Vagina (tissue), 2 donors: ENCODE measurements around the gene UBE2I. TPM values are rescaled to one million over a fixed set of nuclear protein-coding genes. Genes with fewer than 3 reads are reported as not detected.
"Not testable (repeated sequence)": the region's sequence is repeated elsewhere in the genome, so short reads cannot be mapped to it uniquely, and the experiment has no call there.

Source experiments
- DNase-seq, 2 donors: peaks; one replicate each; pipeline ENCODE4 v3.0.0-alpha.2; 2017; ENCODE audit errors: extremely low spot score in 2 of 2
- H3K27ac ChIP-seq: fragments of 200-600 bp; sonication (generic); one replicate; pipeline ENCODE4 v1.5.1; 2019
- H3K27me3 ChIP-seq: fragments of 200-600 bp; sonication (generic); one replicate; pipeline ENCODE4 v1.5.1; 2019
- H3K36me3 ChIP-seq, 2 donors: fragments of 200-600 bp; sonication (generic); one replicate each; pipeline ENCODE4 v1.5.1; 2017 to 2019
- H3K4me1 ChIP-seq: fragments of 200-600 bp; sonication (generic); one replicate; pipeline ENCODE4 v1.5.1; 2019
- H3K4me3 ChIP-seq, 2 donors: fragments of 200-600 bp; sonication (generic); 1 replicate in 1 of 2; 2 replicates in 1 of 2; pipeline ENCODE4 v1.5.1; 2016 to 2019
- H3K9me3 ChIP-seq: fragments of 200-600 bp; sonication (generic); one replicate; pipeline ENCODE4 v1.5.1; 2019
- POLR2A ChIP-seq, 2 donors: fragments of 450-650 bp; IDR thresholded peaks; one replicate each; pipeline ENCODE4 v1.6.1; 2017; ENCODE audit warnings: antibody characterized with exemption in 2 of 2, mild to moderate bottlenecking in 2 of 2, moderate library complexity in 2 of 2
- POLR2AphosphoS5 ChIP-seq, 2 donors: sonication (generic); formaldehyde crosslinking; IDR thresholded peaks; one replicate each; pipeline ENCODE4 v1.9.0; 2017; ENCODE audit warnings: antibody characterized with exemption in 2 of 2, mild to moderate bottlenecking in 2 of 2, low read depth in 1 of 2; ENCODE audit not compliant: insufficient read depth in 1 of 2
- intact Hi-C: fragments of 100-400 bp; cut with DNase I; formaldehyde crosslinking; loops from one replicate; pipeline ENCODE4 v1.15.1; 2023
- total RNA-seq: library from RNA; depleted of rRNA; stranded (reverse); fragments of >200 nt; gene quantifications from one replicate; pipeline ENCODE4 v1.2.3, GENCODE V29; 2016
- TF ChIP-seq, protein P1 (sequence below), 3 experiments: fragments of 450-650 bp in 2 of 3; fragments of 200-600 bp in 1 of 3; sonication (generic) in 1 of 3; IDR thresholded peaks; one replicate each; pipeline ENCODE4 v1.5.1; 2017 to 2019; ENCODE audit warnings: antibody characterized with exemption in 3 of 3, mild to moderate bottlenecking in 2 of 3, moderate library complexity in 2 of 3

Gene UBE2I
- total RNA-seq, 1 donor from 2014 or later = 51.3 TPM

DNA sequence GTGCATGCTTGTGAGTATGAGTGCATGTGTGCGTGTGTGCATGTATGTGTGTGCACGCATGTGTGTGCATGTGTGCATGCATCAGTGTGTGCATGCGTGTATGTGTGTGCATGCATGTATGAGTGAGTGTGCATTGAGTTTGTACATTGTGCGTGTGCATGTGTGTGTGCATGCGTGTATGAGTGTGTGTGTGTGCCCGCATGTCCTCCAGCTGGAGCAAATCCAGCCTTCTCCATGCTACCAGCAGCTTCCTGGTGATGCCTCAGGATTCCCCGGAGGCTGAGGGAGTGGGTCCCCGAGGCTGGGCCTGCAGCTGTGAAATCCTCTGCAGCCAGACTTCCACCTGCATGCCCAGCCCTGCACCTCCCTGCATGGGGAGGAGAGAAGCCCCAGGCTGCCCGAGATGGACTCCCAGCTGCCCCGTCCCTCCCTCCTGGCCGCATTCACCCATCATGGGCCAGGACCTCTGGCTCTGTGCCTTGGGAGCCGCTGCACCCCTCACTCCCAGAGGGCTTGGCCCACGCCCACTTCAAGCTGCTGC, 44.3 kb upstream of the UBE2I start:
- no peaks in the 10 kb centered on the region for H3K27me3 ChIP-seq
- intact Hi-C loops = no loop called here

DNA sequence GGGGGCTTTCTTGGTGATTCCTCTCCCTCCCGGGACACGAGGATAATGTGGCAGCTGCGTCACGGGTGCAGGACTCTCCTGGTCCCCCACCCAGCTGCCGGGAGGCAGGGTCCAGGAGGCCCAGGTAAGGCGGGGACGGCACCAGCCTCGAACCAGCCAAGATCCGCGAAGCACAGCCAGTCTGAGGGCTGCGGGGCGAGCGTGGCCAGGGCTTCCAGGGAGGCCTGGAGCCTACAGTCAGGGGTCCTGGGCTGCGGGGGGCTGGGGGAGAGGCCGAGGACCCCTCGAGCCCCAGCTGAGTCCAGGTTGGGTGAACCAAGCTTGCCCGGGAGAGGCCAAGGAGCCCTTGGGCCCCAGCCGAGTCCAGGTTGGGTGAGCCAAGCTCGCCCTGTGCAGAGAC, 43.6 kb upstream of the UBE2I start:
- no peak for TF ChIP-seq POLR2AphosphoS5 (IDR thresholded peaks at IDR 0.05; ENCODE audit: insufficient read depth in 1 of 2, low read depth in 1 of 2)
- TF ChIP-seq, protein P1, sequence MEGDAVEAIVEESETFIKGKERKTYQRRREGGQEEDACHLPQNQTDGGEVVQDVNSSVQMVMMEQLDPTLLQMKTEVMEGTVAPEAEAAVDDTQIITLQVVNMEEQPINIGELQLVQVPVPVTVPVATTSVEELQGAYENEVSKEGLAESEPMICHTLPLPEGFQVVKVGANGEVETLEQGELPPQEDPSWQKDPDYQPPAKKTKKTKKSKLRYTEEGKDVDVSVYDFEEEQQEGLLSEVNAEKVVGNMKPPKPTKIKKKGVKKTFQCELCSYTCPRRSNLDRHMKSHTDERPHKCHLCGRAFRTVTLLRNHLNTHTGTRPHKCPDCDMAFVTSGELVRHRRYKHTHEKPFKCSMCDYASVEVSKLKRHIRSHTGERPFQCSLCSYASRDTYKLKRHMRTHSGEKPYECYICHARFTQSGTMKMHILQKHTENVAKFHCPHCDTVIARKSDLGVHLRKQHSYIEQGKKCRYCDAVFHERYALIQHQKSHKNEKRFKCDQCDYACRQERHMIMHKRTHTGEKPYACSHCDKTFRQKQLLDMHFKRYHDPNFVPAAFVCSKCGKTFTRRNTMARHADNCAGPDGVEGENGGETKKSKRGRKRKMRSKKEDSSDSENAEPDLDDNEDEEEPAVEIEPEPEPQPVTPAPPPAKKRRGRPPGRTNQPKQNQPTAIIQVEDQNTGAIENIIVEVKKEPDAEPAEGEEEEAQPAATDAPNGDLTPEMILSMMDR (IDR thresholded peaks at IDR 0.05) = no peak
- TF ChIP-seq POLR2A (IDR thresholded peaks at IDR 0.05) = no peak
- H3K4me3 ChIP-seq = no peak overlapping the region
- H3K36me3 ChIP-seq = no peaks in the 10 kb centered on the region
- no peaks in the 10 kb centered on the region for H3K9me3 ChIP-seq
- no peak overlapping the region for H3K27ac ChIP-seq
- intact Hi-C loops = no loop called here
- H3K27me3 ChIP-seq = no peaks in the 10 kb centered on the region
- H3K4me1 ChIP-seq = no peaks in the 10 kb centered on the region
- no peak for DNase-seq

More for the DNA sequence above, 44.3 kb upstream of the UBE2I start:
- DNase-seq = no peak
- Histone ChIP-seq H3K27ac (no peak overlapping the region), H3K4me1 (no peaks in the 10 kb centered on the region), H3K9me3 (no peaks in the 10 kb centered on the region), H3K4me3 (no peak overlapping the region), H3K36me3 (no peaks in the 10 kb centered on the region)
- TF ChIP-seq POLR2A (IDR thresholded peaks at IDR 0.05) (no peak), POLR2AphosphoS5 (IDR thresholded peaks at IDR 0.05; ENCODE audit: insufficient read depth in 1 of 2, low read depth in 1 of 2) (no peak)
- TF ChIP-seq, protein P1 (IDR thresholded peaks at IDR 0.05) = no peak

DNA sequence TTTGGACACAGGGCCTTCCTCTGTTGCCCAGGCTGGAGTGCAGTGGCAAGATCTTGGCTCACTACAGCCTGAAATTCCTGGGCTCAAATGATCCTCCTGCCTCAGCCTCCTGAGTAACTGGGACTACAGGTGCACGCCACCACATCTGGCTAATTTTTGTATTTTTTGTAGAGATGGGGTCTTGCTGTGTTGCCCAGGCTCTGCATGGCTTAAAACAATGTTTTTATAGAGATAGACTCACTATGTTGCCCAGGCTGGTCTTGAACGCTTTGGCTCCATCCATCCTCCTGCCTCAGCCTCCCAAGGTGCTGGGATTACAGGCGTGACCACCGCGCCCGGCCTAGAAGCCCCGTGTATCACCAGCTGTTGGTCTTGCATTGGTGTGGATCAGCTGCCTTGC, 40.0 kb upstream of the UBE2I start:
- H3K4me3 ChIP-seq, DNase-seq, H3K9me3 ChIP-seq, H3K36me3 ChIP-seq, H3K27me3 ChIP-seq, H3K27ac ChIP-seq, intact Hi-C loops, H3K4me1 ChIP-seq: not testable (repeated sequence)

DNA sequence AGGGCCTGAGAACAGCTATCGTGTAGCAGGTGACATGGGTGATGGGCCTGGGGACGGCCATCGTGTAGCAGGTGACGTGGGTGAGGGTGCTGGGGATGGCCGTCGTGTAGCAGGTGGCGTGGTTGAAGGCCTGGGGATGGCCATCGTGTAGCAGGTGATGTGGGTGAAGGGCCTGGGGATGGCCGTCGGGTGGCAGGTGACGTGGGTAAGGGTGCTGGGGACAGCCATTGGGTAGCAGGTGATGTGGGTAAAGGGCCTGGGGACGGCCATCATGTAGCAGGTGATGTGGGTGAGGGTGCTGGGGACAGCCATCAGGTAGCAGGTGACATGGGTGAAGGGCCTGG, 38.1 kb upstream of the UBE2I start:
- peaks cover 8% of the 10 kb centered on the region for H3K4me1 ChIP-seq
- H3K4me3 ChIP-seq = no peak overlapping the region
- no peaks in the 10 kb centered on the region for H3K27me3 ChIP-seq
- intact Hi-C loops = no loop called here
- H3K36me3 ChIP-seq = no peaks in the 10 kb centered on the region
- DNase-seq = no peak
- H3K9me3 ChIP-seq = no peaks in the 10 kb centered on the region
- H3K27ac ChIP-seq = no peak overlapping the region
- TF ChIP-seq, protein P1 (IDR thresholded peaks at IDR 0.05) = no peak
- TF ChIP-seq POLR2AphosphoS5 (IDR thresholded peaks at IDR 0.05; ENCODE audit: insufficient read depth in 1 of 2, low read depth in 1 of 2) (no peak), POLR2A (IDR thresholded peaks at IDR 0.05) (no peak)

DNA sequence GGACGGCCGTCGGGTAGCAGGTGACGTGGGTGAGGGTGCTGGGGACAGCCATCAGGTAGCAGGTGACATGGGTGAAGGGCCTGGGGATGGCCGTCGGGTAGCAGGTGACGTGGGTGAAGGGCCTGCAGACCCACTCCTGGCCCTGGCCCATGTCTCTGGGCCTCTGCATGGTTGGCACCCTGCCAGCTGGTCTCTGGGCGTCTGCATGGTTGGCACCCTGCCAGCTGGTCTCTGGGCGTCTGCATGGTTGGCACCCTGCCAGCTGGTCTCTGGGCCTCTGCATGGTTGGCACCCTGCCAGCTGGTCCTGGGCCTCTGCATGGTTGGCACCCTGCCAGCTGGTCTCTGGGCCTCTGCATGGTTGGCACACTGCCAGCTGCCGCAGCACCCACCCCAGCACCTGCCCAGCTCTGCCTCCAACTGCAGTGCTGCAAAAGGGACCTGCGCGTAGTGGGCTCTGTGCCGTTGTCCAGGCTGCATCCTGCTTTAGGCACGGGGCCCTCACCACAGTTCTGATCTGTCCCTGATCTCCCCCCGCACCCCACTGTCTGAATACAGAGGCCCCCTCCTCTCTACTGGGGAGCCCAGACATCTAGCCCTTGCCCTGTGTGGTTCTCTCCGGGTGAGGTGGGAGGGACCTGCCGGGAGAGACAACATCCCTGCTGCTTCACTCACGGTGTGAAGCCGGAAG, 37.6 kb upstream of the UBE2I start:
- H3K27ac ChIP-seq, H3K4me1 ChIP-seq, H3K9me3 ChIP-seq, intact Hi-C loops, H3K4me3 ChIP-seq, H3K36me3 ChIP-seq, DNase-seq, H3K27me3 ChIP-seq: not testable (repeated sequence)

DNA sequence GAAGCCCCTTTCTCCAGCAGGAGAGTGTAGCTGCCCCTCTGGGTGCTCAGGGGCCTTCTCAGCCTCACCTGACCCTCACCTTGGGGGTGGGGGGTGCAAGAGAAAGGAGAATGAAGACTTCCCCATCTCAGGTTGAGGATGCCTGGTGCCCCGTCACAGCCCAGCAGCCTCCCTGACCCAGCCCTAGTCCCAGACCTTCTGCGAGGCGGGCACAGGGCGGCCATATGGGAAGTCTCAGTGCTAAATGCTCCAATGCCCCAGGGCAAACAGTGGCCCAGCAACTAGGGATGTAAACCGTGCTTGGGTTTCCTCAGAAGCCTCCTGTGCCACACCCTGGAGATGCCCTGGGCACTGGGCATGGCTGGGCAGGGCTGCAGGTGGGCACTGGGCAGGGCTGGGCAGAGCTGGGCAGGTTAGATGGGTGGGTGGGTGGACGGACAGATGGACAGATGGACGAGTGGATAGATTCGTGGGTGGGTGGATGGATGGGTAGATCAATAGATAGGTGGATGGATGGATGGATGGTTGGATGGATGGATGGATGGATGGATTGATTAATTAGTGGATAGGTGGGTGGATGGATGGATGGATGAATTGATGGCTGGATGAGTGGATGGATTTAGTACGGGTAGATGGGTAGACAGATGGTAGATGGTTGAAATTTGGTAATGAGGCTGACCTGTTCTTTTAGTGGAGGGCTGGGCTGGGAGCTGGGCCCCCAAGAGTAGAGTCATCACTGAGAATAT, 36.8 kb upstream of the UBE2I start:
- H3K27ac ChIP-seq = no peak overlapping the region
- H3K36me3 ChIP-seq = no peaks in the 10 kb centered on the region
- intact Hi-C loops = no loop called here
- TF ChIP-seq POLR2A (IDR thresholded peaks at IDR 0.05) (no peak), POLR2AphosphoS5 (IDR thresholded peaks at IDR 0.05; ENCODE audit: insufficient read depth in 1 of 2, low read depth in 1 of 2) (no peak)
- TF ChIP-seq, protein P1 (IDR thresholded peaks at IDR 0.05) = no peak
- H3K4me3 ChIP-seq = no peak overlapping the region
- no peak for DNase-seq
- no peaks in the 10 kb centered on the region for H3K27me3 ChIP-seq
- peaks cover 8% of the 10 kb centered on the region for H3K4me1 ChIP-seq
- no peaks in the 10 kb centered on the region for H3K9me3 ChIP-seq
